ENCODE measurements around the gene CEBPB.

CEBPB gene

GRCh38 chr20:50221501-50222308 is 31.1 kb downstream of the CEBPB start:
- TF ChIP-seq CEBPB (IDR thresholded peaks at IDR 0.05) = no peak
- no peak for TF ChIP-seq YY1 (IDR thresholded peaks at IDR 0.05; ENCODE audit: low read depth)
- TF ChIP-seq TCF12 (IDR thresholded peaks at IDR 0.05; ENCODE audit: low read depth) = no peak
- no peak for TF ChIP-seq FOXM1 (IDR thresholded peaks at IDR 0.05; ENCODE audit: borderline replicate concordance, low read depth)
- no peak for TF ChIP-seq REST (IDR thresholded peaks at IDR 0.05; ENCODE audit: low read depth)
- TF ChIP-seq EP300 (IDR thresholded peaks at IDR 0.05; ENCODE audit: borderline replicate concordance) = no peak
- no peak for TF ChIP-seq TEAD4 (IDR thresholded peaks at IDR 0.05)
- TF ChIP-seq, protein P1, sequence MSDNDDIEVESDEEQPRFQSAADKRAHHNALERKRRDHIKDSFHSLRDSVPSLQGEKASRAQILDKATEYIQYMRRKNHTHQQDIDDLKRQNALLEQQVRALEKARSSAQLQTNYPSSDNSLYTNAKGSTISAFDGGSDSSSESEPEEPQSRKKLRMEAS (IDR thresholded peaks at IDR 0.05) = no peak

DNA sequence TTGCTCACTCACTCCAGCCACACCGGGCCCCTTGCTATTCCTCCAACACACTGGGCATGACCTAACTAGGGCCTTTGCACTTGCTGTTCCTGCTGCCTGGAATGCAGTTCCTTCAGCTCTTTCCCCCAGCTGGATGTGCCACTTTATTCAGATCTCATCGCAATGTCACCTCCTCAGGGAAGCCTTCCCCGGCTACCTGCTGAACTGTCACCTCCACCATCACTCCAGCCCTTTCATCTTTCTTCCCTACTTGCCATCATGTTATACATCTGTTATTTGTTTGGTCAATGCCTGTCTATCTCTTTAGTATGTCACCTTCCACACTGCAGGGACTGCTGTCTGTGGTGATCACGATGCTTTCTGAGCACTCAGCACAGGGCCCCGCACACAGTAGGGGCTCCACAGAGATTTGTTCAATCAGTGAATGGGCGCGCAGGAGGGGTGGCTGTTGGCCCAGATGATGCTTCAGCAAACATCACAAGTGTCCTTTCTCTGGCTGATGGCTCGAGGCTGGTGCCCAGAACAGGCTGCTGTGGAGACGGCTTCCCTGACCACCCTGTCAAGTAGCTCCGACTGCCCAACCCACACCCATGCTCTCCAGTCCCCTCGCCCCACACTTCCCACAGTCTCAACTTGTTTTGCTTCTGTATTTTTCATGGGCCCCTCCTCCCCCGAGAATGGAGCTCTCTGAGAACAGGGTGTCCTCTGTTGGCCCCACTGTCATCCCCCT is 31.8 kb downstream of the CEBPB start:
- TF ChIP-seq TCF12 (IDR thresholded peaks at IDR 0.05; ENCODE audit: low read depth) = no peak
- TF ChIP-seq, protein P1 (IDR thresholded peaks at IDR 0.05) = no peak

DNA sequence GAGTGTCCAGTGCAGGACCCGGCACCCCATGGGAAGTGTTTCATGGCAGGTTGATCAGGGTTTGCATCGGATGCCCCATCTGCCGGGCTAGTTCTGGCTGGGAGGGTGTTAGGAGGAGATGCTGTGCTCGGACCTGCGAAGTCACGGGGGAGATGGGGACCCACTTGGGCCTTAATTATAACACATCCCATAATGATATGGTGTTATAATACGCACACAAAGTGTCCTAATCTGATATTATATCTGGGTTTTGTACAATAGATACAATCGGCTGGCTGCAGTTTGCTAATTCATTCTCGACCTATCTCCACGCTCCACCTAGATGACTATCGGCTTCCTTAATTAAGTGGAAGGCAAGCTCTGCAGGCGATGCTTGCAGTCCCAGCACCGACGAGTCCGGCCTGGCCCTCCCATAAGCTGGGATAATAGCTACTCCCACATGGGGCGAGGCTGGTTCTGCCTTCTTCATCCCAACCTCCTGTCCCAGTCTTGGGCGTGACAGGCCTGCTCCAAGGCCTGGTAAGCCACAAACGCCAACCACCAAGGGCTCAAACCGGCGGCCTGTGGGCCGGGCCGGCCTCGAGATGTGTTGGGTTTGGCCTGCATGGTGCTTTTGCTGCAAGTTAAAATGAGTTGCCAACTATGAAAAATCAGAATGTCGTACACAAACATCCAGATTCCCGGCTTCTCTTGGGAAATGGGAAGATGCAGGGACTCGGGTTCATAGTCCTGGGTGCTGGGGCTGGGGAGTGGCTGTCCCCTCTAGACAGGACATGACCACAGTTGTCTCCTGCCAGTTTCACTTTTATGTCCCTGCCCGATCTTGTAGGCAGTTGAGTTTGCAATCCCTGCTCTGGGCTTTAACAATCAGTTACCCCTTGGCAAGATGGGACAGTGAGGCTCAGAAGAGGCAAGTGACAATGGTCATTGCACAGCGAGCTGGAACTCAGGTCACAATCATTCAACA is 32.7 kb downstream of the CEBPB start:
- TF ChIP-seq TAF1 (IDR thresholded peaks at IDR 0.05; ENCODE audit: low read depth) (no peak), ZBTB7A (IDR thresholded peaks at IDR 0.05; ENCODE audit: low read depth) (no peak), CREB1 (IDR thresholded peaks at IDR 0.05; ENCODE audit: low read depth) (no peak), REST (IDR thresholded peaks at IDR 0.05; ENCODE audit: low read depth) (no peak), EGR1 (IDR thresholded peaks at IDR 0.05) (no peak), EP300 (IDR thresholded peaks at IDR 0.05; ENCODE audit: borderline replicate concordance) (no peak), FOXM1 (IDR thresholded peaks at IDR 0.05; ENCODE audit: borderline replicate concordance, low read depth) (no peak), YY1 (IDR thresholded peaks at IDR 0.05; ENCODE audit: low read depth) (no peak), CEBPB (IDR thresholded peaks at IDR 0.05) (no peak), TEAD4 (IDR thresholded peaks at IDR 0.05) (no peak), RAD21 (IDR thresholded peaks at IDR 0.05; ENCODE audit: low read depth) (no peak), TCF12 (IDR thresholded peaks at IDR 0.05; ENCODE audit: low read depth) (no peak), NFIC (IDR thresholded peaks at IDR 0.05) (no peak)
- TF ChIP-seq, protein P1 (IDR thresholded peaks at IDR 0.05) = no peak
- TF ChIP-seq, protein P2, sequence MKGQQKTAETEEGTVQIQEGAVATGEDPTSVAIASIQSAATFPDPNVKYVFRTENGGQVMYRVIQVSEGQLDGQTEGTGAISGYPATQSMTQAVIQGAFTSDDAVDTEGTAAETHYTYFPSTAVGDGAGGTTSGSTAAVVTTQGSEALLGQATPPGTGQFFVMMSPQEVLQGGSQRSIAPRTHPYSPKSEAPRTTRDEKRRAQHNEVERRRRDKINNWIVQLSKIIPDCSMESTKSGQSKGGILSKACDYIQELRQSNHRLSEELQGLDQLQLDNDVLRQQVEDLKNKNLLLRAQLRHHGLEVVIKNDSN (IDR thresholded peaks at IDR 0.05) = no peak

DNA sequence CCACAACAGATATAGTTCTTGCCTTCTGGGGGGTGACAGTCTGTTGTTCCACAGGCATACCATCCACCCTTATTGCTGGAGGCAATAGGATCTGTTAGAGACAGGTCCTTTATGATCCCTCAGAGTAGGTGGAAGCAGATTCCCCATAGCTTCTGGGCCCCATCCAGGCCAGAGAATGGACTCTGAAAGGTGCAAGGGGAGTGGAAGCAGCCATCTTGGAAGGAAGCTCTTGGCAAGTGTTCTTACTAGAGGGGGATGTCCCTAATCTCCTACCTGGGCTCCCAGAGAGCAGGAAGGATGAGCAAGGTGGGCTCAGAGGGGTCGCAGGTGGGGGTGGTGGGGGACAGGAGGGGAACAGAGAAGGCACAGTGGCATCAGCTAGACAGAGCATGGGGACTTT is 33.4 kb downstream of the CEBPB start:
- TF ChIP-seq CREB1 (IDR thresholded peaks at IDR 0.05; ENCODE audit: low read depth) (no peak), TEAD4 (IDR thresholded peaks at IDR 0.05) (no peak), TCF12 (IDR thresholded peaks at IDR 0.05; ENCODE audit: low read depth) (no peak), FOXM1 (IDR thresholded peaks at IDR 0.05; ENCODE audit: borderline replicate concordance, low read depth) (no peak), EGR1 (IDR thresholded peaks at IDR 0.05) (no peak), NFIC (IDR thresholded peaks at IDR 0.05) (no peak), EP300 (IDR thresholded peaks at IDR 0.05; ENCODE audit: borderline replicate concordance) (no peak), ZBTB7A (IDR thresholded peaks at IDR 0.05; ENCODE audit: low read depth) (no peak), REST (IDR thresholded peaks at IDR 0.05; ENCODE audit: low read depth) (no peak)
- TF ChIP-seq, protein P2 (IDR thresholded peaks at IDR 0.05) = no peak
- TF ChIP-seq, protein P1 (IDR thresholded peaks at IDR 0.05) = no peak

All from Ishikawa (cell line).